Fibroblast of villous mesenchyme (primary cell): ENCODE data around the gene FXYD5. TPM values are rescaled to one million over a fixed set of nuclear protein-coding genes. Genes with fewer than 3 reads are reported as not detected.

ENCODE experiments used
- DNase-seq: peaks from one replicate; pipeline ENCODE4 v3.0.0-alpha.2; 2010; ENCODE audit warnings: low read depth
- H3K4me3 ChIP-seq: 2 replicates; pipeline ENCODE4 v1.5.1; 2011; ENCODE audit warnings: low read depth, mild to moderate bottlenecking, low read length
- CTCF ChIP-seq: IDR thresholded peaks from 2 replicates; pipeline ENCODE4 v1.5.1; 2012; ENCODE audit warnings: low read depth, mild to moderate bottlenecking, low read length; ENCODE audit not compliant: insufficient read depth
- total RNA-seq: library from RNA; depleted of rRNA; stranded (reverse); fragments of >200 nt; gene quantifications from 2 replicates; pipeline ENCODE4 v1.2.3, GENCODE V29; 2012

FXYD5 gene
- total RNA-seq, 1 donor: 20.3 TPM

GRCh38 chr19:35116072-35116801 lies 38.3 kb upstream of the FXYD5 start:
- DNase-seq: no peak
- H3K4me3 ChIP-seq: no peak overlapping the region
- TF ChIP-seq CTCF: no peak

GRCh38 chr19:35117116-35117515 lies 37.4 kb upstream of the FXYD5 start:
- no peak for TF ChIP-seq CTCF
- DNase-seq: no peak
- H3K4me3 ChIP-seq: no peak overlapping the region

- no peak overlapping the region for H3K4me3 ChIP-seq
- DNase-seq: no peak
- no peak for TF ChIP-seq CTCF
Observed at GRCh38 chr19:35117799-35118198, 36.7 kb upstream of the FXYD5 start.

GRCh38 chr19:35118268-35119020 lies 36.1 kb upstream of the FXYD5 start:
- H3K4me3 ChIP-seq: no peak overlapping the region
- no peak for DNase-seq
- TF ChIP-seq CTCF: no peak

GRCh38 chr19:35119091-35119490 lies 35.4 kb upstream of the FXYD5 start:
- TF ChIP-seq CTCF: no peak
- DNase-seq: no peak
- no peak overlapping the region for H3K4me3 ChIP-seq

- no peak for TF ChIP-seq CTCF
- peak; percentile 52 for DNase-seq
- no peak overlapping the region for H3K4me3 ChIP-seq
Observed at GRCh38 chr19:35119578-35120155, 34.9 kb upstream of the FXYD5 start.
